Gastrocnemius medialis (tissue), 4 donors: ENCODE results near the gene DIP2A.

Source experiments
- CTCF ChIP-seq, 5 experiments: fragments of 450-650 bp in 3 of 5; fragments of 200-600 bp in 2 of 5; sonication (generic) in 2 of 5; IDR thresholded peaks in 4 of 5; conservative IDR thresholded peaks in 1 of 5; 1 replicate in 4 of 5; 2 replicates in 1 of 5; pipeline ENCODE4 v1.5.1; 2016 to 2019; ENCODE audit warnings: antibody characterized with exemption in 5 of 5, mild to moderate bottlenecking in 3 of 5, moderate library complexity in 3 of 5
- POLR2A ChIP-seq, 2 donors: fragments of 450-650 bp; IDR thresholded peaks; one replicate each; pipeline ENCODE4 v1.6.1; 2017; ENCODE audit warnings: antibody characterized with exemption in 2 of 2, mild to moderate bottlenecking in 2 of 2, moderate library complexity in 2 of 2

- TF ChIP-seq CTCF (IDR thresholded peaks at IDR 0.05 in 4 of 5, conservative IDR thresholded peaks at IDR 0.05 in 1 of 5) (no peak), POLR2A (IDR thresholded peaks at IDR 0.05) (no peak)
Observed at GRCh38 chr21:46456750-46457149, 1.9 kb upstream of the DIP2A start.
